H9 (cell line): Measurements from ENCODE around the gene PGR. TPM values are rescaled to one million over a fixed set of nuclear protein-coding genes. Genes with fewer than 3 reads are reported as not detected.

Source experiments
- DNase-seq: peaks from one replicate; pipeline ENCODE4 v3.0.0-alpha.2; 2017
- H2AFZ ChIP-seq: one replicate; pipeline ENCODE4 v1.6.1; 2013; ENCODE audit warnings: mild to moderate bottlenecking, low read length, control low read depth, moderate library complexity
- H2AK5ac ChIP-seq: 2 replicates; pipeline ENCODE4 v1.6.1; 2013; ENCODE audit warnings: low read length, control low read depth, mixed read lengths; ENCODE audit not compliant: insufficient read length
- H2BK120ac ChIP-seq: one replicate; pipeline ENCODE4 v1.6.1; 2013; ENCODE audit warnings: low read depth, mild to moderate bottlenecking, low read length, control low read depth, inconsistent platforms; ENCODE audit not compliant: poor library complexity, severe bottlenecking
- H2BK12ac ChIP-seq: 2 replicates; pipeline ENCODE4 v1.6.1; 2013; ENCODE audit warnings: low read length, control low read depth, mixed read lengths, low read depth; ENCODE audit not compliant: insufficient read length
- H2BK15ac ChIP-seq: 2 replicates; pipeline ENCODE4 v1.6.1; 2013; ENCODE audit warnings: low read depth, low read length, control low read depth
- H2BK20ac ChIP-seq: one replicate; pipeline ENCODE4 v1.6.1; 2013; ENCODE audit warnings: low read depth, mild to moderate bottlenecking, low read length, control low read depth, inconsistent platforms; ENCODE audit not compliant: poor library complexity, severe bottlenecking
- H2BK5ac ChIP-seq: 2 replicates; pipeline ENCODE4 v1.6.1; 2013; ENCODE audit warnings: low read length, control low read depth, mixed read lengths; ENCODE audit not compliant: insufficient read length
- H3K14ac ChIP-seq: 2 replicates; pipeline ENCODE4 v1.6.1; 2013; ENCODE audit warnings: low read length, control low read depth; ENCODE audit not compliant: insufficient read depth
- H3K18ac ChIP-seq: 2 replicates; pipeline ENCODE4 v1.6.1; 2013; ENCODE audit warnings: low read depth, mild to moderate bottlenecking, mixed read lengths, low read length, control low read depth; ENCODE audit not compliant: insufficient read length
- H3K23ac ChIP-seq: 2 replicates; pipeline ENCODE4 v1.6.1; 2013; ENCODE audit warnings: low read length, control low read depth, mixed read lengths, low read depth; ENCODE audit not compliant: insufficient read length
- H3K23me2 ChIP-seq: 2 replicates; pipeline ENCODE4 v1.6.1; 2013; ENCODE audit warnings: low read depth, mild to moderate bottlenecking, mixed read lengths, low read length, control low read depth; ENCODE audit not compliant: insufficient read length, poor library complexity, severe bottlenecking
- H3K27ac ChIP-seq: 2 replicates; pipeline ENCODE4 v1.5.1; 2013; ENCODE audit warnings: low read length, control low read depth, mixed read lengths, low read depth; ENCODE audit not compliant: insufficient read length
- H3K27me3 ChIP-seq: 2 replicates; pipeline ENCODE4 v1.6.1; 2013; ENCODE audit warnings: low read length, control low read depth, inconsistent platforms; ENCODE audit not compliant: insufficient read depth
- H3K4ac ChIP-seq: 2 replicates; pipeline ENCODE4 v1.6.1; 2013; ENCODE audit warnings: low read depth, mild to moderate bottlenecking, control low read depth, inconsistent platforms, low read length, moderate library complexity
- H3K4me1 ChIP-seq: 2 replicates; pipeline ENCODE4 v1.6.1; 2013; ENCODE audit warnings: low read length, control low read depth, inconsistent platforms; ENCODE audit not compliant: insufficient read depth
- H3K4me2 ChIP-seq: 2 replicates; pipeline ENCODE4 v1.6.1; 2013; ENCODE audit warnings: low read length, control low read depth, mixed read lengths; ENCODE audit not compliant: insufficient read length, insufficient read depth
- H3K56ac ChIP-seq: 2 replicates; pipeline ENCODE4 v1.6.1; 2013; ENCODE audit warnings: low read depth, mild to moderate bottlenecking, mixed read lengths, low read length, control low read depth; ENCODE audit not compliant: insufficient read length
- H3K79me1 ChIP-seq: 2 replicates; pipeline ENCODE4 v1.6.1; 2013; ENCODE audit warnings: low read depth, mild to moderate bottlenecking, moderate library complexity, low read length, control low read depth, inconsistent platforms; ENCODE audit not compliant: insufficient read depth, poor library complexity, severe bottlenecking
- H3K79me2 ChIP-seq: 2 replicates; pipeline ENCODE4 v1.6.1; 2013; ENCODE audit warnings: low read length, control low read depth, inconsistent platforms; ENCODE audit not compliant: insufficient read depth
- H3K9ac ChIP-seq: 2 replicates; pipeline ENCODE4 v1.6.1; 2013; ENCODE audit warnings: low read length, control low read depth, mixed read lengths; ENCODE audit not compliant: insufficient read length; ENCODE audit errors: extremely low read depth
- H3K9me3 ChIP-seq: one replicate; pipeline ENCODE4 v1.6.1; 2013; ENCODE audit warnings: low read depth, low read length, inconsistent platforms; ENCODE audit not compliant: control insufficient read depth
- H3T11ph ChIP-seq: one replicate; pipeline ENCODE4 v1.6.1; 2013; ENCODE audit warnings: mild to moderate bottlenecking, low read length, control low read depth, inconsistent platforms
- H4K20me1 ChIP-seq: one replicate; pipeline ENCODE4 v1.6.1; 2013; ENCODE audit not compliant: control insufficient read depth, insufficient read length, insufficient read depth
- H4K5ac ChIP-seq: 2 replicates; pipeline ENCODE4 v1.6.1; 2013; ENCODE audit warnings: low read depth, mild to moderate bottlenecking, mixed read lengths, low read length, control low read depth; ENCODE audit not compliant: insufficient read length
- H4K8ac ChIP-seq: replicated peaks from 2 replicates; pipeline ENCODE4 v1.6.1; 2013; ENCODE audit warnings: low read length, control low read depth, mixed read lengths, low read depth; ENCODE audit not compliant: insufficient read length
- H4K91ac ChIP-seq: 2 replicates; pipeline ENCODE4 v1.6.1; 2013; ENCODE audit warnings: low read depth, mild to moderate bottlenecking, moderate library complexity, mixed read lengths, low read length, control low read depth; ENCODE audit not compliant: insufficient read length
- H3K27ac Mint-ChIP-seq, 3 experiments: 2 replicates in 2 of 3; 3 replicates in 1 of 3; pipeline ENCODE4 v1.8.0; 2020 to 2021; ENCODE audit warnings: mixed read lengths in 3 of 3, mild to moderate bottlenecking in 1 of 3, moderate library complexity in 1 of 3
- H3K27me3 Mint-ChIP-seq: 2 replicates; pipeline ENCODE4 v1.8.0; 2021; ENCODE audit warnings: low read depth, mild to moderate bottlenecking, moderate library complexity, mixed read lengths
- H3K36me3 Mint-ChIP-seq, 3 experiments: 2 replicates in 2 of 3; 3 replicates in 1 of 3; pipeline ENCODE4 v1.8.0; 2020 to 2021; ENCODE audit warnings: low read depth in 3 of 3, mixed read lengths in 3 of 3; ENCODE audit not compliant: insufficient read depth in 1 of 3
- H3K4me1 Mint-ChIP-seq, 2 experiments: 2 replicates each; pipeline ENCODE4 v1.8.0; 2020; ENCODE audit warnings: mixed read lengths in 2 of 2
- H3K4me3 Mint-ChIP-seq, 2 experiments: 2 replicates in 1 of 2; 3 replicates in 1 of 2; pipeline ENCODE4 v1.8.0; 2020 to 2021; ENCODE audit warnings: mild to moderate bottlenecking in 2 of 2, mixed read lengths in 2 of 2, moderate library complexity in 1 of 2
- H3K9me3 Mint-ChIP-seq, 2 experiments: 2 replicates in 1 of 2; 3 replicates in 1 of 2; pipeline ENCODE4 v1.8.0; 2020; ENCODE audit warnings: mild to moderate bottlenecking in 2 of 2, mixed read lengths in 2 of 2, moderate library complexity in 1 of 2
- CTCF ChIP-seq: fragments of 200-600 bp; sonication (generic); conservative IDR thresholded peaks from 3 replicates; pipeline ENCODE4 v1.8.0; 2021; ENCODE audit warnings: antibody characterized with exemption, mild to moderate bottlenecking
- WGBS: extraction: QIAGEN DNeasy Blood & Tissue Kit; methylation state at CpG from one replicate; pipeline ENCODE4 v1.1.7; 2013; ENCODE audit warnings: missing lambda C conversion rate, low lambda C conversion rate, mixed read lengths; ENCODE audit not compliant: insufficient read length; ENCODE audit errors: extremely low coverage; 5-methylcytosine and 5-hydroxymethylcytosine counted together
- total RNA-seq: library from RNA; stranded (reverse); gene quantifications from 2 replicates; pipeline ENCODE4 v1.2.1, GENCODE V29; 2021

PGR gene
- total RNA-seq, 1 experiment from 2014 or later, result 0.02 TPM

DNA sequence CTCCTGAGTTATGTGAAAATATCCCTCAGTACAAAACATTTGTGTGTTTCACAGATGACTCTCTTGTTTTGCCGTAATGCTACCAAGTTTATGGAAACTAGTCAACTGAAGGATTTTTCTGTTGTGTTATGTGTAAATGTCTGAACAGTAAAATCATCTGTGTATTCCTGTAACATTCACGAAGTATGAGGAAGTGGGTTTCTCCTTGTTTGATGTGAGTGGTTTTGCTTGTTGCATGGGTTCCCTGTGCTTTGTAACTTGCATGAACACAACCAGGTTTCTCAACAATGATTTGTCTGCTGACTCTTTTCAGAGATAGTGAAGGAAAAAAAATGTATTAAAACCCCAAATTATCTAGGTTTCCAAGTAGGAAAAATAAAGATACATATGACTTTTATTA, 138.1 kb downstream of the PGR start:
- no peak overlapping the region for H3K4me3 Mint-ChIP-seq
- Histone ChIP-seq H4K8ac (no peak overlapping the region), H3K56ac (no peak overlapping the region), H2BK12ac (no peak overlapping the region), H3K4me2 (no peak overlapping the region), H2BK120ac (no peak overlapping the region), H2BK5ac (no peak overlapping the region), H3K9ac (no peak overlapping the region), H3K23ac (no peak overlapping the region), H3K27me3 (no peaks in the 10 kb centered on the region), H3K79me2 (no peaks in the 10 kb centered on the region), H3K27ac (no peak overlapping the region), H3K4me1 (no peaks in the 10 kb centered on the region), H3T11ph (no peak overlapping the region), H3K14ac (no peak overlapping the region), H2AFZ (no peak overlapping the region), H2AK5ac (no peak overlapping the region), H3K4ac (no peak overlapping the region), H4K20me1 (no peaks in the 10 kb centered on the region), H2BK20ac (no peak overlapping the region), H3K23me2 (no peaks in the 10 kb centered on the region), H3K9me3 (no peaks in the 10 kb centered on the region), H4K5ac (no peak overlapping the region), H2BK15ac (no peak overlapping the region), H3K79me1 (no peaks in the 10 kb centered on the region), H4K91ac (no peak overlapping the region), H3K18ac (no peak overlapping the region)
- TF ChIP-seq CTCF, result no peak
- H3K9me3 Mint-ChIP-seq, result no peaks in the 10 kb centered on the region
- peaks cover 0 to 4% (median 0%) of the 10 kb centered on the region in 3 experiments; a peak in 2 of 7 replicates for H3K36me3 Mint-ChIP-seq
- H3K27me3 Mint-ChIP-seq, result no peaks in the 10 kb centered on the region
- no peaks in the 10 kb centered on the region for H3K4me1 Mint-ChIP-seq
- DNase-seq, result no peak
- WGBS, result no CpG with 5 or more reads among the region's 2 CpGs
- H3K27ac Mint-ChIP-seq, result no peak overlapping the region
